SH-SY5Y (cell line): Measurements from ENCODE around the gene MYF6.

ENCODE experiments used
- GATA2 ChIP-seq: IDR thresholded peaks from 2 replicates; pipeline ENCODE4 v1.6.1; 2011; ENCODE audit warnings: mild to moderate bottlenecking, low read depth, low read length
- GATA3 ChIP-seq: IDR thresholded peaks from 2 replicates; pipeline ENCODE4 v1.6.1; 2011; ENCODE audit warnings: low read depth, mild to moderate bottlenecking, low read length, moderate library complexity

- TF ChIP-seq GATA3 = no peak
- TF ChIP-seq GATA2 = no peak
Measured at GRCh38 chr12:80704420-80704819, 3.0 kb upstream of the MYF6 start.
